Measurements from ENCODE around the gene E2F6. TPM values are rescaled to one million over a fixed set of nuclear protein-coding genes. Genes with fewer than 3 reads are reported as not detected.
A peak's percentile ranks its signal among the peaks of the same experiment; 100 is the strongest.

The E2F6 gene
- total and polyA plus RNA-seq, 9 of the 15 experiments (the other 6 are each of a cell fraction or from before 2014, with no cell fraction given): 13.6 to 33.9 (median 26.1) TPM

DNA sequence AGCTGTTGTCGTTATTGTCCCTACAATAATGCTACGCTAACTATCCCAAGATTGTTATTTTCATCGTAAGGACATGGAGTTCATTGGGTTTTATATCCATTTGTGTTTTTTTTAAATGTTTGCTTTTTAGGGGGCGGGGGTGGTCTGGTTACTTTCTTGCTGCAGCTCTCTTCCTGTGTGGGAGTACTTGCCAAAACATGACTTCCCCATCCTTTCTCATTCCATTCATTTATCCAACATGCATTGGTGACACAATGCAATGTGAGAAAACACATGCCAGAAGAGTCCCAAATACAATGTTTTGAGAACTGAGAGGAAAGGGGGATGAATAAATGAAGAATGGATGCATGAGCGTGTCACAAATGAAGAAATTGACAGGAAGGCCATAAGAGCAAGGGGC lies 55.9 kb downstream of the E2F6 start (continued):
- no peak for TF ChIP-seq ZBTB11 (CRISPR knock-in tag; IDR thresholded peaks at IDR 0.05)
- TF ChIP-seq PHB (CRISPR knock-in tag; IDR thresholded peaks at IDR 0.05): no peak
- no peak for TF ChIP-seq KDM5B (IDR thresholded peaks at IDR 0.05; ENCODE audit: insufficient replicate concordance, low read depth, low read length)
- no peak for TF ChIP-seq POU5F1 (IDR thresholded peaks at IDR 0.05; ENCODE audit: borderline replicate concordance, low read depth, low read length, partially characterized antibody)
- TF ChIP-seq RBM14 (IDR thresholded peaks at IDR 0.05; ENCODE audit: borderline replicate concordance, insufficient read depth, low read depth, low read length): no peak

GRCh38 chr2:11409572-11409959 lies 56.4 kb downstream of the E2F6 start:
- Histone ChIP-seq H4K20me1 (replicated peaks; ENCODE audit: control insufficient read depth, insufficient read depth, low read length) (no peaks in the 10 kb centered on the region), H3K4me2 (ENCODE audit: insufficient read depth, low read length) (no peak overlapping the region), H3K9me3 (replicated peaks; ENCODE audit: control insufficient read depth, insufficient read depth, low read depth, low read length) (no peaks in the 10 kb centered on the region), H3K4me3 (no peak overlapping the region), H3K27me3 (ENCODE audit: control insufficient read depth in 2 of 2, insufficient read depth in 2 of 2, low read length in 2 of 2) (no peaks in the 10 kb centered on the region), H3K27ac (ENCODE audit: extremely low read depth, low read depth, low read length) (no peak overlapping the region), H3K79me2 (ENCODE audit: control insufficient read depth, insufficient read depth, low read length) (no peaks in the 10 kb centered on the region), H3K4me1 (replicated peaks in 1 of 2; ENCODE audit: control insufficient read depth in 2 of 2, insufficient read depth in 2 of 2, low read length in 2 of 2) (peaks cover 3 to 17% of the 10 kb centered on the region in 2 experiments; a peak in 4 of 5 replicates), H2AFZ (ENCODE audit: low read depth, low read length) (no peak overlapping the region), H3K9me1 (ENCODE audit: control insufficient read depth, insufficient read depth, low read length) (no peaks in the 10 kb centered on the region), H3K9ac (ENCODE audit: insufficient read depth in 1 of 2, low read depth in 2 of 2, low read length in 2 of 2) (no peak overlapping the region), H3K36me3 (ENCODE audit: control insufficient read depth, insufficient read depth, low read length) (no peaks in the 10 kb centered on the region)
- DNase-seq (ENCODE audit: extremely low read depth in 1 of 4, low spot score in 3 of 4) (peak in 1 of 4 experiments; percentile 34), FAIRE-seq (no peak), ATAC-seq (peak; percentile 37; the same call in 2 of the 3 replicates)
- ChIA-PET POLR2A (interaction anchor here (0.5 to 0.7 kb wide), 2 partner anchors 12 to 156 kb away, joined by 3 read pairs; no protein-coding TSS in a partner anchor), CTCF (ENCODE audit: low intra/inter-chr PET ratio) (no interaction called here)
- 0% methylated on average over 1 of the region's 1 CpG for WGBS (ENCODE audit: insufficient coverage, low coverage, missing lambda C conversion rate)
- in situ Hi-C loops (cut with MboI): loop anchor here (25.0 kb wide), 3 partner anchors 172 to 572 kb away; a partner anchor contains a TSS
- BruUV-seq (replicated peaks): no TSS peak
- intact Hi-C loops (cut with micrococcal nuclease): no loop called here
- TF ChIP-seq JUND (IDR thresholded peaks at IDR 0.05; ENCODE audit: borderline replicate concordance, low read depth, low read length) (peak; percentile 54; the same call in 1 of the 2 replicates), JUND (tag; IDR thresholded peaks at IDR 0.05; ENCODE audit: borderline replicate concordance, low read depth, low read length) (peak; percentile 70; the same call in 2 of the 3 replicates), ATF1 (CRISPR knock-in tag; IDR thresholded peaks at IDR 0.05) (no peak), ATF1 (tag; IDR thresholded peaks at IDR 0.05) (0 out of 2 replicates have a peak, but pooled peaks have one; percentile 25), LEF1 (IDR thresholded peaks at IDR 0.05) (peak; percentile 79; the same call in 1 of the 2 replicates), NCOR1 (IDR thresholded peaks at IDR 0.05) (no peak), ZFPM2 (CRISPR knock-in tag; IDR thresholded peaks at IDR 0.05) (no peak), ZNF583 (CRISPR knock-in tag; IDR thresholded peaks at IDR 0.05) (no peak), TAL1 (IDR thresholded peaks at IDR 0.05) (no peak)
- TF ChIP-seq, protein P1, sequence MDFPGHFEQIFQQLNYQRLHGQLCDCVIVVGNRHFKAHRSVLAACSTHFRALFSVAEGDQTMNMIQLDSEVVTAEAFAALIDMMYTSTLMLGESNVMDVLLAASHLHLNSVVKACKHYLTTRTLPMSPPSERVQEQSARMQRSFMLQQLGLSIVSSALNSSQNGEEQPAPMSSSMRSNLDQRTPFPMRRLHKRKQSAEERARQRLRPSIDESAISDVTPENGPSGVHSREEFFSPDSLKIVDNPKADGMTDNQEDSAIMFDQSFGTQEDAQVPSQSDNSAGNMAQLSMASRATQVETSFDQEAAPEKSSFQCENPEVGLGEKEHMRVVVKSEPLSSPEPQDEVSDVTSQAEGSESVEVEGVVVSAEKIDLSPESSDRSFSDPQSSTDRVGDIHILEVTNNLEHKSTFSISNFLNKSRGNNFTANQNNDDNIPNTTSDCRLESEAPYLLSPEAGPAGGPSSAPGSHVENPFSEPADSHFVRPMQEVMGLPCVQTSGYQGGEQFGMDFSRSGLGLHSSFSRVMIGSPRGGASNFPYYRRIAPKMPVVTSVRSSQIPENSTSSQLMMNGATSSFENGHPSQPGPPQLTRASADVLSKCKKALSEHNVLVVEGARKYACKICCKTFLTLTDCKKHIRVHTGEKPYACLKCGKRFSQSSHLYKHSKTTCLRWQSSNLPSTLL (IDR thresholded peaks at IDR 0.05): no peak
- TF ChIP-seq, protein P2, sequence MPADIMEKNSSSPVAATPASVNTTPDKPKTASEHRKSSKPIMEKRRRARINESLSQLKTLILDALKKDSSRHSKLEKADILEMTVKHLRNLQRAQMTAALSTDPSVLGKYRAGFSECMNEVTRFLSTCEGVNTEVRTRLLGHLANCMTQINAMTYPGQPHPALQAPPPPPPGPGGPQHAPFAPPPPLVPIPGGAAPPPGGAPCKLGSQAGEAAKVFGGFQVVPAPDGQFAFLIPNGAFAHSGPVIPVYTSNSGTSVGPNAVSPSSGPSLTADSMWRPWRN (IDR thresholded peaks at IDR 0.05; ENCODE audit: low read depth): no peak

Measured in K562 (cell line).